Measurements from ENCODE around the gene TMEM25.
A peak's percentile ranks its signal among the peaks of the same experiment; 100 is the strongest.
"Not testable (repeated sequence)": the region's sequence is repeated elsewhere in the genome, so short reads cannot be mapped to it uniquely, and the experiment has no call there.

Gene TMEM25

DNA sequence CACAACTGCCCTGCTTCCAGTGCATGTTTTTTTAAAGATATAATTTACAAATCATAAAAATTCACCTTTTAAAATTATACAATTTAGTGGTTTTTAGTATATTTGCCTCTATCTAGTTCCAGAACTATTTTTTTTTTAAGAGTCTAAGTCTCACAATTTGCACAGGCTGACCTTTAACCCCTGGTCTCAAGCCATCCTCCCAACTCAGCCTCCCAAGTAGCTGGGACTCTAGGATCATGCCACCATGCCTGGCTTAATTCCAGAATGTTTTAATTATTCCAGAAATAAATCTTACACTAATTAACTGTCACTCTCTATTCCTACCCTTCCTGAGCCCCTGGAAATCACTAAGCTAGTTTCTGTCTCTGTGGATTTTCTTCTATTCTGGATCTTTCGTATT is 39.8 kb downstream of the TMEM25 start:
- H2BK15ac ChIP-seq (ENCODE audit: low read length): no peak overlapping the region
- no peak overlapping the region for H3K4me3 ChIP-seq (ENCODE audit: low read length in 2 of 2)
- no peak overlapping the region for H4K91ac ChIP-seq (ENCODE audit: low read depth, low read length, poor library complexity)
- no peak overlapping the region for H3K18ac ChIP-seq (ENCODE audit: low read length)
- no peak overlapping the region for H2BK12ac ChIP-seq (ENCODE audit: low read length)
- H3K4me1 ChIP-seq (ENCODE audit: control insufficient read depth in 2 of 2, insufficient read depth in 1 of 2, low read depth in 1 of 2, low read length in 2 of 2): peaks cover 0 to 7% of the 10 kb centered on the region in 2 donors
- WGBS, 2 donors (ENCODE audit: extremely low coverage in 2 of 2, insufficient read length in 2 of 2, insufficient replicate concordance in 1 of 2): no CpG with 5 or more reads among the region's 1 CpG
- no peak overlapping the region for H2AK5ac ChIP-seq (ENCODE audit: low read depth, low read length)
- H3K4me2 ChIP-seq (ENCODE audit: insufficient read depth, low read length, poor library complexity, severe bottlenecking): no peak overlapping the region
- no peak for DNase-seq (ENCODE audit: low spot score)
- no peak overlapping the region for H3K27ac ChIP-seq (replicated peaks; ENCODE audit: low read length)
- no peaks in the 10 kb centered on the region for H3K9me3 ChIP-seq (replicated peaks in 1 of 2; ENCODE audit: control insufficient read depth in 2 of 2, insufficient read depth in 1 of 2, low read depth in 1 of 2, low read length in 2 of 2)
- H2BK120ac ChIP-seq (ENCODE audit: low read depth, low read length): no peak overlapping the region
- no peak overlapping the region for H3K23ac ChIP-seq (ENCODE audit: low read depth, low read length, poor library complexity)
- H2AFZ ChIP-seq (ENCODE audit: low read length): no peak overlapping the region
- H2BK5ac ChIP-seq (ENCODE audit: low read length): no peak overlapping the region
- no peak overlapping the region for H3K14ac ChIP-seq (ENCODE audit: low read length)
- H4K8ac ChIP-seq (ENCODE audit: low read depth, low read length): no peak overlapping the region
- H3K9ac ChIP-seq (ENCODE audit: low read depth, low read length, poor library complexity): no peak overlapping the region
- H3K36me3 ChIP-seq (replicated peaks in 1 of 2; ENCODE audit: control insufficient read depth in 2 of 2, insufficient read depth in 2 of 2, low read length in 2 of 2): peaks cover 0 to 6% of the 10 kb centered on the region in 2 donors
- H3K4ac ChIP-seq (ENCODE audit: low read length): no peak overlapping the region
- peaks cover 3% of the 10 kb centered on the region for H3K79me1 ChIP-seq (ENCODE audit: low read depth, low read length)
- H3K27me3 ChIP-seq (ENCODE audit: control insufficient read depth in 3 of 3, insufficient read depth in 3 of 3, low read depth in 1 of 3, low read length in 3 of 3): no peaks in the 10 kb centered on the region

DNA sequence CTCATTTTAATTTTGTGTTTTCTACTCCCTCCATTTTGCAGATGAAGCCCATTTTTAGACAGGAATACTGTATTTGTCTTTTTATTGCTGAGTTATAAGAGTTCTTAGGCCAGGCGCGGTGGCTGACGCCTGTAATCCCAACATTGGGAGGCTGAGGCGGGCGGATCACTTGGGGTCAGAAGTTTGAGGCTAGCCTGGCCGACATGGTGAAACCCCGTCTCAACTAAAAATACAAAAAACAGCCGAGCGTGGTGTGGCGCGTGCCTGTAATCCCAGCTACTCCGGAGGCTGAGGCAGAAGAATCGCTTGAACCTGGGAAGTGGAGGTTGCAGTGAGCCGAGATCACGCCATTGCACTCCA is 40.7 kb downstream of the TMEM25 start:
- no CpG with 5 or more reads among the region's 15 CpGs for WGBS, 2 donors (ENCODE audit: extremely low coverage in 2 of 2, insufficient read length in 2 of 2, insufficient replicate concordance in 1 of 2)
- not testable (repeated sequence) for H3K27ac ChIP-seq (replicated peaks; ENCODE audit: low read length); H3K9ac ChIP-seq (ENCODE audit: low read depth, low read length, poor library complexity); H3K9me3 ChIP-seq (replicated peaks in 1 of 2; ENCODE audit: control insufficient read depth in 2 of 2, insufficient read depth in 1 of 2, low read depth in 1 of 2, low read length in 2 of 2); H3K79me1 ChIP-seq (ENCODE audit: low read depth, low read length); H3K23ac ChIP-seq (ENCODE audit: low read depth, low read length, poor library complexity); H2BK15ac ChIP-seq (ENCODE audit: low read length); H2BK12ac ChIP-seq (ENCODE audit: low read length); H3K14ac ChIP-seq (ENCODE audit: low read length); H3K4ac ChIP-seq (ENCODE audit: low read length); H2BK5ac ChIP-seq (ENCODE audit: low read length); H3K27me3 ChIP-seq (ENCODE audit: control insufficient read depth in 3 of 3, insufficient read depth in 3 of 3, low read depth in 1 of 3, low read length in 3 of 3); H3K4me1 ChIP-seq (ENCODE audit: control insufficient read depth in 2 of 2, insufficient read depth in 1 of 2, low read depth in 1 of 2, low read length in 2 of 2); H3K18ac ChIP-seq (ENCODE audit: low read length); H4K8ac ChIP-seq (ENCODE audit: low read depth, low read length); DNase-seq (ENCODE audit: low spot score); H2AK5ac ChIP-seq (ENCODE audit: low read depth, low read length); H2BK120ac ChIP-seq (ENCODE audit: low read depth, low read length); H4K91ac ChIP-seq (ENCODE audit: low read depth, low read length, poor library complexity)
- H3K36me3 ChIP-seq (replicated peaks in 1 of 2; ENCODE audit: control insufficient read depth in 2 of 2, insufficient read depth in 2 of 2, low read length in 2 of 2): peaks cover 0 to 13% of the 10 kb centered on the region in 2 donors
- H3K4me2 ChIP-seq (ENCODE audit: insufficient read depth, low read length, poor library complexity, severe bottlenecking): peak overlapping the region; percentile 40
- peak overlapping the region; percentile 91 for H2AFZ ChIP-seq (ENCODE audit: low read length)
- peak overlapping the region in 1 of 2 donors; percentile 79 for H3K4me3 ChIP-seq (ENCODE audit: low read length in 2 of 2)

DNA sequence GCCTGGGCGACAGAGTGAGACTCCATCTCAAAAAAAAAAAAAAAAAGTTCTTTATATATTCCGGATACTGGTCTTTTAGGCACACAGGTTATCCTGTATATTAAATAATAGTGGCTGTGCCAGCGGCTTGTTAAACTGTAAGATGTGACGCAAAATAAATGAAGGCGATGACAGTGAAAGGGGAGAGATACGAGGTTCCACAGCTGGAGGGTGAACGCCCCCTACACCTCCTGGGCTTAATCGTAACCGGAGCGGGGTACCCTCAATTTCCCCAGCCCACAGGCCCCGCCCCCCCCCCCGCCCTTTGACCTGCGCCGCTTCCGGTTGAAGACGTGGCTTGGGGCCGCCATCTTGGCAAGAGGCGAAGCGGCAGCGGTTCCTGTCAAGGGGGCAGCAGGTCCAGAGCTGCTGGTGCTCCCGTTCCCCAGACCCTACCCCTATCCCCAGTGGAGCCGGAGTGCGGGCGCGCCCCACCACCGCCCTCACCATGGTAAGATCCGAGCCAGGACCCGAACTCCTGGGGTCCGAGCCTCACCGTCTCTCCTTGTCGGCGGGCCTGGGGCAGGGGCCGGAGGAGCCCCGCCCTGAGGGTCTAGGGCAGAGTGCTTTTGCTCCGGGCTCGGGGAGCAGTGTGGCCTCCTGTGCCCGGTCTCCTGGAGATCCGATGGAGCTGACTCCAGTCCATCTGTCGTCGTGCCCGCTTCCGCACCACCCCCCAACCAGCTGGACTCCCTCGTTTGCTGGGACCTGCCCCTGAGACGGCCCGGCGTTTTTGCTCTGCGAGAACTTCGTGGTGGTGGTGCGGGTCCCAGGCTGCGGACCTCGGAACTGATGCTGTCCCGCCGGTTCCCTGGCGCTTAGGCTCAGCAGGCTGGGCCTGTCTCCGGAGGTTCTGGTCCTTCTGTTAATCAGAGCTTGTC is 41.3 kb downstream of the TMEM25 start, which contains the start of gene ARCN1:
ARCN1 (plus strand) TSS at position 349 of the 920 bp plus-strand sequence; CDS start at position 488, 139 bp downstream.
- peak within 1 kb of the TSS; percentile 82 for H2AK5ac ChIP-seq (ENCODE audit: low read depth, low read length)
- H4K8ac ChIP-seq (ENCODE audit: low read depth, low read length): peak within 1 kb of the TSS; percentile 84
- H3K9ac ChIP-seq (ENCODE audit: low read depth, low read length, poor library complexity): peak within 1 kb of the TSS; percentile 97
- peak within 1 kb of the TSS; percentile 94 for H3K14ac ChIP-seq (ENCODE audit: low read length)
- peak within 1 kb of the TSS; percentile 93 for H3K23ac ChIP-seq (ENCODE audit: low read depth, low read length, poor library complexity)
- H2BK12ac ChIP-seq (ENCODE audit: low read length): no peak within 1 kb of the TSS
- H2BK5ac ChIP-seq (ENCODE audit: low read length): peak within 1 kb of the TSS; percentile 96
- H3K9me3 ChIP-seq (replicated peaks in 1 of 2; ENCODE audit: control insufficient read depth in 2 of 2, insufficient read depth in 1 of 2, low read depth in 1 of 2, low read length in 2 of 2): no peaks in the 10 kb centered on the region
- H3K4ac ChIP-seq (ENCODE audit: low read length): peak within 1 kb of the TSS; percentile 56
- H3K4me3 ChIP-seq (ENCODE audit: low read length in 2 of 2): peak within 1 kb of the TSS; percentile 79 to 100
- peak within 1 kb of the TSS; percentile 90 for H3K27ac ChIP-seq (replicated peaks; ENCODE audit: low read length)
- no peaks in the 10 kb centered on the region for H3K27me3 ChIP-seq (ENCODE audit: control insufficient read depth in 3 of 3, insufficient read depth in 3 of 3, low read depth in 1 of 3, low read length in 3 of 3)
- H4K91ac ChIP-seq (ENCODE audit: low read depth, low read length, poor library complexity): no peak within 1 kb of the TSS
- H3K79me1 ChIP-seq (ENCODE audit: low read depth, low read length): peaks cover 3% of the 10 kb centered on the region
- WGBS, 2 donors (ENCODE audit: extremely low coverage in 2 of 2, insufficient read length in 2 of 2, insufficient replicate concordance in 1 of 2): no CpG with 5 or more reads among the region's 55 CpGs
- no peak within 1 kb of the TSS for H2BK120ac ChIP-seq (ENCODE audit: low read depth, low read length)
- H3K18ac ChIP-seq (ENCODE audit: low read length): peak within 1 kb of the TSS; percentile 99
- H2AFZ ChIP-seq (ENCODE audit: low read length): peak within 1 kb of the TSS; percentile 91
- peak; percentile 79 for DNase-seq (ENCODE audit: low spot score)
- peak within 1 kb of the TSS; percentile 73 for H2BK15ac ChIP-seq (ENCODE audit: low read length)
- peak within 1 kb of the TSS; percentile 61 for H3K4me2 ChIP-seq (ENCODE audit: insufficient read depth, low read length, poor library complexity, severe bottlenecking)
- peaks cover 0 to 7% of the 10 kb centered on the region in 2 donors for H3K4me1 ChIP-seq (ENCODE audit: control insufficient read depth in 2 of 2, insufficient read depth in 1 of 2, low read depth in 1 of 2, low read length in 2 of 2)
- H3K36me3 ChIP-seq (replicated peaks in 1 of 2; ENCODE audit: control insufficient read depth in 2 of 2, insufficient read depth in 2 of 2, low read length in 2 of 2): peaks cover 0 to 18% of the 10 kb centered on the region in 2 donors

DNA sequence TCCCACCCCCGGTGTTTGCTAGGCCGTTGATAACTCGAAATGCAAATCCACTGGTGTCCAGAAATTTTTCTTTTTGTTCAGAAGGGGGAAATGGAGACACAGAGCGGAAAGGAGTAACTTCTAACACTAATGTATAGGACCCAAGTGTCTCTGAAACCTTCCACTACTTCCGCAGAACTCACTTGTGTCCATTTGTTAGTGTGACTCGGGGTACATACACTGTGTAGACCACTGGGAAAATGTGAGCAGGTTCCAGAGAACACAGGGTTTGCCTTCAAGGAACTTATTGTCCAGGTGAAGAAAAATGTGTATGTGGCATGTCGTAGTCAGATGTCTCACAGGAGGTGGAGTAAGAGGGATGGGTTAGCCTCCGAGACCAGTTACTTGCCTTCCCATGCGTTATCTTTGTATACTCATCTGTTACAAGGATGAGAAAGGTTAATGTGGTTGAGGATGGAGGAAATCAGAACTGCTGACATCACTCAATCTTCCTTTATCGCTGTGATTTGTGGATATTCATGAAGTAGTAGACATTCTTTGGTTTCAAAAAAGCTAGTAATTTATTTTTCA is 42.1 kb downstream of the TMEM25 start:
- Histone ChIP-seq H3K18ac (ENCODE audit: low read length) (peak overlapping the region; percentile 99), H2BK5ac (ENCODE audit: low read length) (peak overlapping the region; percentile 96), H4K91ac (ENCODE audit: low read depth, low read length, poor library complexity) (no peak overlapping the region), H3K4ac (ENCODE audit: low read length) (no peak overlapping the region), H3K4me2 (ENCODE audit: insufficient read depth, low read length, poor library complexity, severe bottlenecking) (peak overlapping the region; percentile 61), H2BK12ac (ENCODE audit: low read length) (no peak overlapping the region), H3K79me1 (ENCODE audit: low read depth, low read length) (peaks cover 3% of the 10 kb centered on the region), H4K8ac (ENCODE audit: low read depth, low read length) (no peak overlapping the region), H3K27ac (replicated peaks; ENCODE audit: low read length) (peak overlapping the region; percentile 90), H2AFZ (ENCODE audit: low read length) (peak overlapping the region; percentile 91), H3K23ac (ENCODE audit: low read depth, low read length, poor library complexity) (no peak overlapping the region), H3K4me3 (ENCODE audit: low read length in 2 of 2) (peak overlapping the region; percentile 79 to 100), H2BK15ac (ENCODE audit: low read length) (no peak overlapping the region), H2AK5ac (ENCODE audit: low read depth, low read length) (peak overlapping the region; percentile 82), H2BK120ac (ENCODE audit: low read depth, low read length) (no peak overlapping the region), H3K4me1 (ENCODE audit: control insufficient read depth in 2 of 2, insufficient read depth in 1 of 2, low read depth in 1 of 2, low read length in 2 of 2) (peaks cover 0 to 7% of the 10 kb centered on the region in 2 donors), H3K9ac (ENCODE audit: low read depth, low read length, poor library complexity) (peak overlapping the region; percentile 75), H3K36me3 (replicated peaks in 1 of 2; ENCODE audit: control insufficient read depth in 2 of 2, insufficient read depth in 2 of 2, low read length in 2 of 2) (peaks cover 0 to 22% of the 10 kb centered on the region in 2 donors), H3K14ac (ENCODE audit: low read length) (peak overlapping the region; percentile 94), H3K9me3 (replicated peaks in 1 of 2; ENCODE audit: control insufficient read depth in 2 of 2, insufficient read depth in 1 of 2, low read depth in 1 of 2, low read length in 2 of 2) (no peaks in the 10 kb centered on the region), H3K27me3 (ENCODE audit: control insufficient read depth in 3 of 3, insufficient read depth in 3 of 3, low read depth in 1 of 3, low read length in 3 of 3) (no peaks in the 10 kb centered on the region)
- peak; percentile 11 for DNase-seq (ENCODE audit: low spot score)
- WGBS, 2 donors (ENCODE audit: extremely low coverage in 2 of 2, insufficient read length in 2 of 2, insufficient replicate concordance in 1 of 2): no CpG with 5 or more reads among the region's 10 CpGs
